22Rv1 (cell line): Measurements from ENCODE around the gene PAX3.

Source experiments
- ZFX ChIP-seq: fragments of 450-650 bp; IDR thresholded peaks from 2 replicates; pipeline ENCODE4 v1.6.1; 2017; ENCODE audit warnings: antibody characterized with exemption, borderline replicate concordance
- TF ChIP-seq, protein P1 (sequence below): fragments of 450-650 bp; IDR thresholded peaks from 2 replicates; pipeline ENCODE4 v1.5.1; 2017; ENCODE audit warnings: mild to moderate bottlenecking

DNA sequence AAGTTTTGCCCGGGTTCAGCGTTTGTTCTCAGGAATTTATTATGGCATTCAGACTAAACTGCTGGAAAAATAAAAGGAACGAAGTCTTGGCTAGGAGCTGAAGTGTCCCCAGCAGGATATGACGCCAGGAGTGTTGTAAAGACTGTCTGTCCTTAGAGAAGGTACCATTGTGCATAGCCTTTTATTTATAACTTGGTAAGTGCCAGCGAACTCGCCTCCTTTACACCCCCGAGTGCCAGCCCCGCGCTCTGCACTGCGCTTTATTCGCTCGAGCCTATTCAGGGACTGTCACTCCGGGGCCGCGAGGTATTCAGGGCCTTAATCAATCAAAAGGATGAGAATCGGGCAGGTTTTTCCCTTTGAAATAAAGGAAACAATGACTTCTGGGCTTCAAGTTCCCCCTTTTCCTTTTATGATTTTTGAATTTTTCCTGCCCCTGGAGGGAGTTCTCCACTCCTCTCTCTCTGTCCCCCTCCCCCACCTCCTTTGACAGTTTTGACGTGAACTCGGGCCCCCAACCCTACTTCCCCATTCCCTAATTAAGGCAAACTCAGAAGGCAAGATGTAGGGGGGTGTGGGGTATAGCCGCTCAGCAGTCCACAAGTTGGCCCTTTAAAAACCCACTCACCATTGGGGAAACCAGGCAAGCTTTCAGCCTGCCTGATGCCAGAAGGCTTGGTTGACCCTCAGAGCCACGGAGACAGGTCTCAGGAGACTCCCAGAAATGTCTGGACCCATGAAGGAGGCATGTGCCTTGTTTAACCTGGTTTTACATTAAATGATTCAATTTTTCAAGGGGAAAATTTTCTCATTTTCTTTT, 1.3 kb upstream of the PAX3 start:
- TF ChIP-seq, protein P1, sequence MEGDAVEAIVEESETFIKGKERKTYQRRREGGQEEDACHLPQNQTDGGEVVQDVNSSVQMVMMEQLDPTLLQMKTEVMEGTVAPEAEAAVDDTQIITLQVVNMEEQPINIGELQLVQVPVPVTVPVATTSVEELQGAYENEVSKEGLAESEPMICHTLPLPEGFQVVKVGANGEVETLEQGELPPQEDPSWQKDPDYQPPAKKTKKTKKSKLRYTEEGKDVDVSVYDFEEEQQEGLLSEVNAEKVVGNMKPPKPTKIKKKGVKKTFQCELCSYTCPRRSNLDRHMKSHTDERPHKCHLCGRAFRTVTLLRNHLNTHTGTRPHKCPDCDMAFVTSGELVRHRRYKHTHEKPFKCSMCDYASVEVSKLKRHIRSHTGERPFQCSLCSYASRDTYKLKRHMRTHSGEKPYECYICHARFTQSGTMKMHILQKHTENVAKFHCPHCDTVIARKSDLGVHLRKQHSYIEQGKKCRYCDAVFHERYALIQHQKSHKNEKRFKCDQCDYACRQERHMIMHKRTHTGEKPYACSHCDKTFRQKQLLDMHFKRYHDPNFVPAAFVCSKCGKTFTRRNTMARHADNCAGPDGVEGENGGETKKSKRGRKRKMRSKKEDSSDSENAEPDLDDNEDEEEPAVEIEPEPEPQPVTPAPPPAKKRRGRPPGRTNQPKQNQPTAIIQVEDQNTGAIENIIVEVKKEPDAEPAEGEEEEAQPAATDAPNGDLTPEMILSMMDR, result no peak
- no peak for TF ChIP-seq ZFX
